ENCODE measurements around the gene TNK1. TPM values are rescaled to one million over a fixed set of nuclear protein-coding genes. Genes with fewer than 3 reads are reported as not detected.

TNK1 gene
- total RNA-seq, 1 donor, result 2.2 TPM

- no peak for DNase-seq (ENCODE audit: low read depth)
- TF ChIP-seq CTCF (IDR thresholded peaks at IDR 0.05; ENCODE audit: insufficient read depth, low read depth, low read length), result no peak
- H3K4me3 ChIP-seq (ENCODE audit: low read depth, low read length), result no peak overlapping the region
Measured at GRCh38 chr17:7369825-7370224, 11.1 kb upstream of the TNK1 start.

GRCh38 chr17:7370853-7371252 is 10.0 kb upstream of the TNK1 start:
- TF ChIP-seq CTCF (IDR thresholded peaks at IDR 0.05; ENCODE audit: insufficient read depth, low read depth, low read length), result no peak
- DNase-seq (ENCODE audit: low read depth), result no peak

GRCh38 chr17:7374353-7374752 is 6.5 kb upstream of the TNK1 start:
- no peak for DNase-seq (ENCODE audit: low read depth)
- no peak for TF ChIP-seq CTCF (IDR thresholded peaks at IDR 0.05; ENCODE audit: insufficient read depth, low read depth, low read length)
- H3K4me3 ChIP-seq (ENCODE audit: low read depth, low read length), result no peak overlapping the region

More at GRCh38 chr17:7370853-7371252, 10.0 kb upstream of the TNK1 start:
- no peak overlapping the region for H3K4me3 ChIP-seq (ENCODE audit: low read depth, low read length)

GRCh38 chr17:7379134-7379533 is 1.8 kb upstream of the TNK1 start:
- DNase-seq (ENCODE audit: low read depth), result no peak
- no peak for TF ChIP-seq CTCF (IDR thresholded peaks at IDR 0.05; ENCODE audit: insufficient read depth, low read depth, low read length)

GRCh38 chr17:7380321-7380720 is 568 bp upstream of the TNK1 start:
- DNase-seq (ENCODE audit: low read depth), result peak; percentile 16
- no peak for TF ChIP-seq CTCF (IDR thresholded peaks at IDR 0.05; ENCODE audit: insufficient read depth, low read depth, low read length)
- H3K4me3 ChIP-seq (ENCODE audit: low read depth, low read length), result no peak overlapping the region

More at GRCh38 chr17:7379134-7379533, 1.8 kb upstream of the TNK1 start:
- no peak overlapping the region for H3K4me3 ChIP-seq (ENCODE audit: low read depth, low read length)

- DNase-seq (ENCODE audit: low read depth), result no peak
- no peak overlapping the region for H3K4me3 ChIP-seq (ENCODE audit: low read depth, low read length)
- no peak for TF ChIP-seq CTCF (IDR thresholded peaks at IDR 0.05; ENCODE audit: insufficient read depth, low read depth, low read length)
Measured at GRCh38 chr17:7382901-7383300, 2.0 kb downstream of the TNK1 start.

GRCh38 chr17:7383371-7383741 is 2.5 kb downstream of the TNK1 start:
- H3K4me3 ChIP-seq (ENCODE audit: low read depth, low read length), result peak overlapping the region; percentile 54
- no peak for DNase-seq (ENCODE audit: low read depth)
- no peak for TF ChIP-seq CTCF (IDR thresholded peaks at IDR 0.05; ENCODE audit: insufficient read depth, low read depth, low read length)
